Neural cell (in vitro differentiated cells): ENCODE measurements around the gene SCUBE2. TPM values are rescaled to one million over a fixed set of nuclear protein-coding genes. Genes with fewer than 3 reads are reported as not detected.

Experiments
- H2AFZ ChIP-seq: fragments of 200-600, 300-800 bp; sonication (generic), shearing (Covaris generic); 2 replicates; pipeline ENCODE4 v1.6.0; 2014; ENCODE audit warnings: low read depth, mild to moderate bottlenecking, antibody characterized with exemption, low read length, moderate library complexity
- H3F3A ChIP-seq: fragments of 200-600 bp; shearing (Covaris generic); 2 replicates; pipeline ENCODE4 v1.6.1; 2016; ENCODE audit warnings: mild to moderate bottlenecking, moderate library complexity, mixed read lengths, antibody characterized with exemption, low read length; ENCODE audit not compliant: insufficient read depth, poor library complexity, severe bottlenecking
- H3K27ac ChIP-seq: fragments of 200-600, 300-800 bp; sonication (generic), shearing (Covaris generic); 2 replicates; pipeline ENCODE4 v1.5.1; 2014; ENCODE audit warnings: mild to moderate bottlenecking, low read length, moderate library complexity
- H3K27me3 ChIP-seq: fragments of 300-800, 200-600 bp; sonication (generic), shearing (Covaris generic); 2 replicates; pipeline ENCODE4 v1.6.0; 2014; ENCODE audit warnings: mild to moderate bottlenecking, low read depth, low read length, moderate library complexity; ENCODE audit not compliant: insufficient read depth
- H3K36me3 ChIP-seq: fragments of 300-800, 200-600 bp; sonication (generic), shearing (Covaris generic); 2 replicates; pipeline ENCODE4 v1.5.1; 2014; ENCODE audit warnings: mild to moderate bottlenecking, antibody characterized with exemption, low read length, moderate library complexity; ENCODE audit not compliant: insufficient read depth
- H3K4me2 ChIP-seq: fragments of 300-800, 200-600 bp; sonication (generic), shearing (Covaris generic); 2 replicates; pipeline ENCODE4 v1.6.0; 2014; ENCODE audit warnings: mild to moderate bottlenecking, low read length
- H3K4me3 ChIP-seq: fragments of 300-800, 200-600 bp; sonication (generic), shearing (Covaris generic); 2 replicates; pipeline ENCODE4 v1.5.1; 2014; ENCODE audit warnings: mild to moderate bottlenecking, low read length, moderate library complexity
- H3K79me2 ChIP-seq: fragments of 200-600 bp; shearing (Covaris generic); replicated peaks from 2 replicates; pipeline ENCODE4 v1.6.0; 2014; ENCODE audit warnings: mild to moderate bottlenecking, low read length, moderate library complexity; ENCODE audit not compliant: insufficient read depth
- H3K9ac ChIP-seq: fragments of 300-800, 200-600 bp; sonication (generic), shearing (Covaris generic); 2 replicates; pipeline ENCODE4 v1.6.1; 2016; ENCODE audit warnings: mild to moderate bottlenecking, low read length, mixed read lengths
- H3K9me2 ChIP-seq: fragments of 200-600 bp; shearing (Covaris generic); 2 replicates; pipeline ENCODE4 v1.6.1; 2016; ENCODE audit warnings: mild to moderate bottlenecking, low read length, mixed read lengths; ENCODE audit not compliant: insufficient read depth
- H3K9me3 ChIP-seq: fragments of 200-600, 300-800 bp; sonication (generic), shearing (Covaris generic); 2 replicates; pipeline ENCODE4 v1.6.1; 2016; ENCODE audit warnings: mild to moderate bottlenecking, mixed run types, low read length, moderate library complexity, mixed read lengths
- H4K20me1 ChIP-seq: fragments of 200-600 bp; shearing (Covaris generic); 2 replicates; pipeline ENCODE4 v1.6.1; 2016; ENCODE audit warnings: mild to moderate bottlenecking, mixed run types; ENCODE audit not compliant: insufficient read depth
- EP300 ChIP-seq: fragments of 450-650 bp; conservative IDR thresholded peaks from 2 replicates; pipeline ENCODE4 v1.6.1; 2014; ENCODE audit warnings: antibody characterized with exemption, mild to moderate bottlenecking, moderate library complexity; ENCODE audit not compliant: poor library complexity, severe bottlenecking
- EZH2 ChIP-seq: fragments of 200-600, 300-800 bp; shearing (Covaris generic), sonication (generic); IDR thresholded peaks from 2 replicates; pipeline ENCODE4 v1.6.1; 2014; ENCODE audit warnings: antibody characterized with exemption, low read length, borderline replicate concordance, mild to moderate bottlenecking; ENCODE audit not compliant: insufficient read depth, poor library complexity, severe bottlenecking
- MXI1 ChIP-seq: fragments of 450-650 bp; conservative IDR thresholded peaks from 2 replicates; pipeline ENCODE4 v1.6.1; 2014; ENCODE audit warnings: antibody characterized with exemption, mild to moderate bottlenecking; ENCODE audit not compliant: poor library complexity, severe bottlenecking
- POLR2AphosphoS5 ChIP-seq: IDR thresholded peaks from 2 replicates; pipeline ENCODE4 v1.6.1; 2012
- RAD21 ChIP-seq: fragments of 450-650 bp; conservative IDR thresholded peaks from 2 replicates; pipeline ENCODE4 v1.6.1; 2014; ENCODE audit warnings: antibody characterized with exemption, mild to moderate bottlenecking, moderate library complexity
- REST ChIP-seq: IDR thresholded peaks from 2 replicates; pipeline ENCODE4 v1.6.1; 2012; ENCODE audit warnings: borderline replicate concordance
- SMC3 ChIP-seq: fragments of 450-650 bp; conservative IDR thresholded peaks from 2 replicates; pipeline ENCODE4 v1.6.1; 2014; ENCODE audit warnings: antibody characterized with exemption, mild to moderate bottlenecking, moderate library complexity; ENCODE audit not compliant: poor library complexity
- TAF1 ChIP-seq: IDR thresholded peaks from 2 replicates; pipeline ENCODE4 v1.6.1; 2012; ENCODE audit warnings: low read depth
- polyA plus RNA-seq: library from polyadenylated mRNA; depleted of rRNA; stranded (reverse); fragments of >200 nt; gene quantifications from 2 replicates; pipeline ENCODE4 v1.2.3, GENCODE V29; 2014
- TF ChIP-seq, protein P1 (sequence below): fragments of 450-650 bp; IDR thresholded peaks from 2 replicates; pipeline ENCODE4 v1.5.1; 2014; ENCODE audit warnings: antibody characterized with exemption, mild to moderate bottlenecking, moderate library complexity; ENCODE audit not compliant: poor library complexity, severe bottlenecking

The SCUBE2 gene
- polyA plus RNA-seq, 1 donor from 2014 or later: 2.6 TPM

- TF ChIP-seq SMC3 (no peak), EP300 (no peak), MXI1 (no peak), REST (no peak), TAF1 (no peak), RAD21 (no peak), POLR2AphosphoS5 (no peak)
- H3K79me2 ChIP-seq: no peaks in the 10 kb centered on the region
- no peaks in the 10 kb centered on the region for H4K20me1 ChIP-seq
- peaks cover 5% of the 10 kb centered on the region for H3K27me3 ChIP-seq
- no peak overlapping the region for H2AFZ ChIP-seq
- no peaks in the 10 kb centered on the region for H3K36me3 ChIP-seq
- no peaks in the 10 kb centered on the region for H3K9me2 ChIP-seq
- no peaks in the 10 kb centered on the region for H3K9me3 ChIP-seq
- H3K27ac ChIP-seq: no peak overlapping the region
- H3F3A ChIP-seq: no peaks in the 10 kb centered on the region
- no peak overlapping the region for H3K4me3 ChIP-seq
- no peak overlapping the region for H3K9ac ChIP-seq
- H3K4me2 ChIP-seq: no peak overlapping the region
Observed at GRCh38 chr11:9042488-9042887, 48.9 kb downstream of the SCUBE2 start.

DNA sequence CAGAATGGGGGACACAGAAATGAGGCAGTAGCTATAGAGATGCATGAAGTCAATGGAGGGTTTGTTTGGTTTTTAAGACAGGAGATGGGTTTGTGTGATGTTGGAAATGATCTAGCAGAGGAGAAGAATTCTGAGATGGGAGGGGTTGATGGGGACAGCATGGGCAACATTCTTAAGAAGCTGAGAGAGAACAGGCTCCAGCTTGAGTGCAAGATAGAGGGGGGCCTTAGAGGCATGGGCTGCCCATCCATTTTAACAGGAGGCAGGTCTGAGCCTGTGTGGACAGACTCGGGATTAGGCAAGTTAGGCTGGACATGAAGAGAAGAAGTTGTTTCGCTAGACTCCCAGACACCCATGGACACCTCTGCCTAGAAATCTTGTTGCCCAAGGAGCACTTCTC lies 49.7 kb downstream of the SCUBE2 start:
- Histone ChIP-seq H3K79me2 (no peaks in the 10 kb centered on the region), H3F3A (no peaks in the 10 kb centered on the region), H3K9me2 (no peaks in the 10 kb centered on the region), H3K27me3 (peaks cover 5% of the 10 kb centered on the region), H4K20me1 (no peaks in the 10 kb centered on the region), H3K9ac (no peak overlapping the region), H3K9me3 (no peaks in the 10 kb centered on the region), H3K27ac (no peak overlapping the region), H3K4me2 (no peak overlapping the region), H3K36me3 (no peaks in the 10 kb centered on the region), H2AFZ (no peak overlapping the region), H3K4me3 (no peak overlapping the region)
- TF ChIP-seq, protein P1, sequence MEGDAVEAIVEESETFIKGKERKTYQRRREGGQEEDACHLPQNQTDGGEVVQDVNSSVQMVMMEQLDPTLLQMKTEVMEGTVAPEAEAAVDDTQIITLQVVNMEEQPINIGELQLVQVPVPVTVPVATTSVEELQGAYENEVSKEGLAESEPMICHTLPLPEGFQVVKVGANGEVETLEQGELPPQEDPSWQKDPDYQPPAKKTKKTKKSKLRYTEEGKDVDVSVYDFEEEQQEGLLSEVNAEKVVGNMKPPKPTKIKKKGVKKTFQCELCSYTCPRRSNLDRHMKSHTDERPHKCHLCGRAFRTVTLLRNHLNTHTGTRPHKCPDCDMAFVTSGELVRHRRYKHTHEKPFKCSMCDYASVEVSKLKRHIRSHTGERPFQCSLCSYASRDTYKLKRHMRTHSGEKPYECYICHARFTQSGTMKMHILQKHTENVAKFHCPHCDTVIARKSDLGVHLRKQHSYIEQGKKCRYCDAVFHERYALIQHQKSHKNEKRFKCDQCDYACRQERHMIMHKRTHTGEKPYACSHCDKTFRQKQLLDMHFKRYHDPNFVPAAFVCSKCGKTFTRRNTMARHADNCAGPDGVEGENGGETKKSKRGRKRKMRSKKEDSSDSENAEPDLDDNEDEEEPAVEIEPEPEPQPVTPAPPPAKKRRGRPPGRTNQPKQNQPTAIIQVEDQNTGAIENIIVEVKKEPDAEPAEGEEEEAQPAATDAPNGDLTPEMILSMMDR: no peak
- TF ChIP-seq EZH2 (no peak), POLR2AphosphoS5 (no peak), MXI1 (no peak), RAD21 (no peak), SMC3 (no peak), TAF1 (no peak), REST (no peak), EP300 (no peak)
